ENCODE data around the gene CAP1. TPM values are rescaled to one million over a fixed set of nuclear protein-coding genes. Genes with fewer than 3 reads are reported as not detected.
A peak's percentile ranks its signal among the peaks of the same experiment; 100 is the strongest.

The CAP1 gene
- total and polyA plus RNA-seq, 2 of the 4 experiments (the other 2 are of a cell fraction): 434 to 756 TPM

GRCh38 chr1:40017951-40018575 is 22.5 kb upstream of the CAP1 start:
- no peak overlapping the region for H3K23ac ChIP-seq (ENCODE audit: low read depth, low read length)
- H2AFZ ChIP-seq (replicated peaks; ENCODE audit: low read length, poor library complexity): no peak overlapping the region
- H3K27me3 ChIP-seq (ENCODE audit: control insufficient read depth, insufficient read depth, low read length): no peaks in the 10 kb centered on the region
- H3K27ac ChIP-seq (ENCODE audit: insufficient read depth, low read length): no peak overlapping the region
- no peak for TF ChIP-seq MAZ (IDR thresholded peaks at IDR 0.05; ENCODE audit: borderline replicate concordance, low read depth, low read length)
- peak; percentile 15; the same call in 1 of the 2 replicates for TF ChIP-seq MAFK (IDR thresholded peaks at IDR 0.05; ENCODE audit: low read depth, low read length)
- no peak overlapping the region for H4K5ac ChIP-seq (ENCODE audit: low read depth, low read length)
- no TSS peak for BruUV-seq (replicated peaks)
- H2AK5ac ChIP-seq (ENCODE audit: low read depth, low read length): 0 out of 2 replicates have a peak overlapping the region, but pooled peaks have one; percentile 23
- DNase-seq (no peak), ATAC-seq (ENCODE audit: low read depth) (no peak)
- H2BK15ac ChIP-seq (ENCODE audit: low read depth, low read length): no peak overlapping the region
- no peak overlapping the region for H3K56ac ChIP-seq (ENCODE audit: extremely low read depth, insufficient read depth, low read length)
- H2BK5ac ChIP-seq (ENCODE audit: low read depth, low read length, poor library complexity, severe bottlenecking): no peak overlapping the region
- intact Hi-C loops (cut with micrococcal nuclease) (no loop called here), dilution Hi-C loops (cut with HindIII; ENCODE audit: low sequenced_read_pairs, unreplicated experiment) (no loop called here), in situ Hi-C loops (cut with MboI; ENCODE audit: low sequenced_read_pairs) (no loop called here)
- H3K79me1 ChIP-seq (ENCODE audit: low read depth in 1 of 2, low read length in 2 of 2): no peaks in the 10 kb centered on the region
- H3K4me1 ChIP-seq (ENCODE audit: control insufficient read depth, insufficient read depth, low read length): no peaks in the 10 kb centered on the region; the same call in 1 of the 2 replicates
- POLR2A ChIA-PET (ENCODE audit: unreplicated experiment): no interaction called here
- no peak overlapping the region for H3K4ac ChIP-seq (ENCODE audit: low read depth, low read length)
- H4K91ac ChIP-seq (ENCODE audit: insufficient read depth, low read depth, low read length): no peak overlapping the region
- H3K9me3 ChIP-seq (ENCODE audit: control insufficient read depth, insufficient read depth, low read length): no peaks in the 10 kb centered on the region
- no peak overlapping the region for H3K4me2 ChIP-seq (ENCODE audit: low read depth, low read length)
- H3K9me1 ChIP-seq (ENCODE audit: insufficient read depth, low read length): peaks cover 7% of the 10 kb centered on the region; the same call in 1 of the 2 replicates
- no peaks in the 10 kb centered on the region for H3K36me3 ChIP-seq (ENCODE audit: control insufficient read depth, insufficient read depth, low read length)
- no peak overlapping the region for H2BK120ac ChIP-seq (ENCODE audit: low read depth, low read length)
- CTCF ChIA-PET: interaction anchor here (0.6 kb wide), 2 partner anchors 43 to 110 kb away, joined by 6 read pairs; no protein-coding TSS in a partner anchor
- H3K18ac ChIP-seq (ENCODE audit: low read depth, low read length): no peak overlapping the region
- H2BK20ac ChIP-seq (ENCODE audit: low read depth, low read length): no peak overlapping the region
- no peaks in the 10 kb centered on the region for H4K20me1 ChIP-seq (ENCODE audit: insufficient read depth, low read length)
- H3K9ac ChIP-seq (ENCODE audit: low read depth, low read length): no peak overlapping the region
- H4K8ac ChIP-seq (ENCODE audit: low read depth in 2 of 2, low read length in 2 of 2): no peak overlapping the region
- H2AK9ac ChIP-seq (replicated peaks; ENCODE audit: low read depth, low read length, poor library complexity): no peak overlapping the region
- H3K4me3 ChIP-seq (ENCODE audit: insufficient read depth, low read depth, low read length): no peak overlapping the region
- 100% methylated on average over 1 of the region's 5 CpGs; no CpG with 5 or more reads in 1 of the 2 experiments for WGBS, 2 experiments (ENCODE audit: extremely low coverage in 2 of 2, insufficient read length in 1 of 2)
- no peak overlapping the region for H3K14ac ChIP-seq (replicated peaks; ENCODE audit: low read depth, low read length)
